CD4-positive, alpha-beta T cell treated with Interleukin-4 for 4 hours (primary cell): ENCODE measurements around the gene CAPN1.
"Not testable (repeated sequence)": the region's sequence is repeated elsewhere in the genome, so short reads cannot be mapped to it uniquely, and the experiment has no call there.

Experiments
- DNase-seq: peaks from one replicate; pipeline ENCODE4 v3.0.0-alpha.2; 2020

The CAPN1 gene

GRCh38 chr11:65181569-65182257 is at the start of gene CAPN1:
Gene CAPN1 (plus strand): TSS chr11:65181928. CDS start chr11:65182702, 774 bp downstream.
- DNase-seq: peak; percentile 90

- no peak for DNase-seq
These were observed 49.3 kb upstream of the CAPN1 start for GRCh38 chr11:65132238-65132987.

GRCh38 chr11:65132988-65133700 is 48.6 kb upstream of the CAPN1 start:
- peak; percentile 28 for DNase-seq

- no peak for DNase-seq
These were observed 48.0 kb upstream of the CAPN1 start for GRCh38 chr11:65133724-65134123.

- peak; percentile 90 for DNase-seq
These were observed 47.3 kb upstream of the CAPN1 start, which contains the start of gene SYVN1 for GRCh38 chr11:65134240-65134951. Gene SYVN1 (minus strand): TSS chr11:65134519. CDS start chr11:65133601, 918 bp downstream.

- DNase-seq: peak; percentile 95
These were observed 46.6 kb upstream of the CAPN1 start for GRCh38 chr11:65134952-65135632.

- no peak for DNase-seq
These were observed 46.0 kb upstream of the CAPN1 start for GRCh38 chr11:65135633-65136145.

- no peak for DNase-seq
These were observed 45.1 kb upstream of the CAPN1 start for GRCh38 chr11:65136515-65137096.

- DNase-seq: no peak
These were observed 39.7 kb upstream of the CAPN1 start for GRCh38 chr11:65141896-65142494.

- no peak for DNase-seq
These were observed 34.2 kb upstream of the CAPN1 start for GRCh38 chr11:65147352-65148075.

- no peak for DNase-seq
These were observed 33.1 kb upstream of the CAPN1 start for GRCh38 chr11:65148657-65149056.

GRCh38 chr11:65150131-65150508 is 31.6 kb upstream of the CAPN1 start:
- DNase-seq: not testable (repeated sequence)

- DNase-seq: peak; percentile 26
These were observed 31.0 kb upstream of the CAPN1 start for GRCh38 chr11:65150509-65151299.

GRCh38 chr11:65151331-65151899 is 30.3 kb upstream of the CAPN1 start:
- no peak for DNase-seq

- no peak for DNase-seq
These were observed 29.6 kb upstream of the CAPN1 start for GRCh38 chr11:65152122-65152521.

GRCh38 chr11:65156256-65156655 is 25.5 kb upstream of the CAPN1 start:
- no peak for DNase-seq

GRCh38 chr11:65156926-65157325 is 24.8 kb upstream of the CAPN1 start:
- no peak for DNase-seq

- no peak for DNase-seq
These were observed 24.4 kb upstream of the CAPN1 start for GRCh38 chr11:65157336-65157735.

- DNase-seq: no peak
These were observed 22.7 kb upstream of the CAPN1 start for GRCh38 chr11:65159012-65159411.
